ENCODE results near the gene TLNRD1.

Gene TLNRD1

GRCh38 chr15:80997692-80998091 is 3.0 kb upstream of the TLNRD1 start:
- Histone ChIP-seq H4K20me1 (ENCODE audit: insufficient read depth, low read length) (no peaks in the 10 kb centered on the region), H3K9me3 (replicated peaks; ENCODE audit: insufficient read depth, low read length) (no peaks in the 10 kb centered on the region), H3K4me1 (ENCODE audit: low read length) (peaks cover 17% of the 10 kb centered on the region), H3K27me3 (replicated peaks; ENCODE audit: insufficient read depth, low read length) (no peaks in the 10 kb centered on the region), H3F3A (ENCODE audit: insufficient read depth, low read length) (peaks cover 23% of the 10 kb centered on the region), H3K4me2 (ENCODE audit: low read depth, low read length) (no peak overlapping the region), H3K4me3 (ENCODE audit: low read length) (no peak overlapping the region), H3K9me2 (replicated peaks; ENCODE audit: insufficient read depth, low read length) (no peaks in the 10 kb centered on the region), H3K79me2 (ENCODE audit: low read length) (peaks cover 19% of the 10 kb centered on the region), H2AFZ (ENCODE audit: low read length) (no peak overlapping the region), H3K27ac (ENCODE audit: low read length) (no peak overlapping the region), H3K9ac (ENCODE audit: low read length) (no peak overlapping the region), H3K36me3 (replicated peaks; ENCODE audit: insufficient read depth, low read length) (no peaks in the 10 kb centered on the region)
- no peak for DNase-seq
- TF ChIP-seq EZH2phosphoT487 (IDR thresholded peaks at IDR 0.05; ENCODE audit: low read length) (no peak), CTCF (IDR thresholded peaks at IDR 0.05; ENCODE audit: low read length) (no peak)

- no peak for DNase-seq
- H3F3A ChIP-seq (ENCODE audit: insufficient read depth, low read length) = peaks cover 23% of the 10 kb centered on the region
- H3K4me3 ChIP-seq (ENCODE audit: low read length) = no peak overlapping the region
- no peaks in the 10 kb centered on the region for H4K20me1 ChIP-seq (ENCODE audit: insufficient read depth, low read length)
- H3K4me1 ChIP-seq (ENCODE audit: low read length) = peaks cover 21% of the 10 kb centered on the region
- no peak overlapping the region for H3K9ac ChIP-seq (ENCODE audit: low read length)
- TF ChIP-seq EZH2phosphoT487 (IDR thresholded peaks at IDR 0.05; ENCODE audit: low read length) (no peak), CTCF (IDR thresholded peaks at IDR 0.05; ENCODE audit: low read length) (no peak), EZH2 (optimal IDR thresholded peaks at IDR 0.05; ENCODE audit: low read depth, low read length) (no peak)
- peaks cover 24% of the 10 kb centered on the region for H3K79me2 ChIP-seq (ENCODE audit: low read length)
- no peak overlapping the region for H3K27ac ChIP-seq (ENCODE audit: low read length)
- H3K27me3 ChIP-seq (replicated peaks; ENCODE audit: insufficient read depth, low read length) = no peaks in the 10 kb centered on the region
- no peak overlapping the region for H2AFZ ChIP-seq (ENCODE audit: low read length)
- no peaks in the 10 kb centered on the region for H3K9me3 ChIP-seq (replicated peaks; ENCODE audit: insufficient read depth, low read length)
- H3K4me2 ChIP-seq (ENCODE audit: low read depth, low read length) = peak overlapping the region; percentile 18; the same call in 1 of the 2 replicates
- H3K9me2 ChIP-seq (replicated peaks; ENCODE audit: insufficient read depth, low read length) = no peaks in the 10 kb centered on the region
- H3K36me3 ChIP-seq (replicated peaks; ENCODE audit: insufficient read depth, low read length) = no peaks in the 10 kb centered on the region
Observed at GRCh38 chr15:80998251-80998650, 2.5 kb upstream of the TLNRD1 start.

- TF ChIP-seq CTCF (IDR thresholded peaks at IDR 0.05; ENCODE audit: low read length) = no peak
- no peak for TF ChIP-seq EZH2 (optimal IDR thresholded peaks at IDR 0.05; ENCODE audit: low read depth, low read length)
- no peak for TF ChIP-seq EZH2phosphoT487 (IDR thresholded peaks at IDR 0.05; ENCODE audit: low read length)
- Histone ChIP-seq H3K9me2 (replicated peaks; ENCODE audit: insufficient read depth, low read length) (no peaks in the 10 kb centered on the region), H3K27ac (ENCODE audit: low read length) (peak overlapping the region; percentile 87), H3F3A (ENCODE audit: insufficient read depth, low read length) (peaks cover 26% of the 10 kb centered on the region), H3K9ac (ENCODE audit: low read length) (peak overlapping the region; percentile 94), H3K79me2 (ENCODE audit: low read length) (peaks cover 38% of the 10 kb centered on the region), H2AFZ (ENCODE audit: low read length) (no peak overlapping the region), H3K4me2 (ENCODE audit: low read depth, low read length) (peak overlapping the region; percentile 87), H3K4me1 (ENCODE audit: low read length) (peaks cover 21% of the 10 kb centered on the region), H4K20me1 (ENCODE audit: insufficient read depth, low read length) (no peaks in the 10 kb centered on the region), H3K9me3 (replicated peaks; ENCODE audit: insufficient read depth, low read length) (no peaks in the 10 kb centered on the region), H3K36me3 (replicated peaks; ENCODE audit: insufficient read depth, low read length) (no peaks in the 10 kb centered on the region), H3K27me3 (replicated peaks; ENCODE audit: insufficient read depth, low read length) (no peaks in the 10 kb centered on the region), H3K4me3 (ENCODE audit: low read length) (peak overlapping the region; percentile 75)
- peak; percentile 90 for DNase-seq
Observed at GRCh38 chr15:80999623-81000036, 1.1 kb upstream of the TLNRD1 start.
